ENCODE results near the gene HMX1. TPM values are rescaled to one million over a fixed set of nuclear protein-coding genes. Genes with fewer than 3 reads are reported as not detected.

The HMX1 gene
- total and polyA plus RNA-seq, 12 donors = 0.15 TPM; not detected in 11

DNA sequence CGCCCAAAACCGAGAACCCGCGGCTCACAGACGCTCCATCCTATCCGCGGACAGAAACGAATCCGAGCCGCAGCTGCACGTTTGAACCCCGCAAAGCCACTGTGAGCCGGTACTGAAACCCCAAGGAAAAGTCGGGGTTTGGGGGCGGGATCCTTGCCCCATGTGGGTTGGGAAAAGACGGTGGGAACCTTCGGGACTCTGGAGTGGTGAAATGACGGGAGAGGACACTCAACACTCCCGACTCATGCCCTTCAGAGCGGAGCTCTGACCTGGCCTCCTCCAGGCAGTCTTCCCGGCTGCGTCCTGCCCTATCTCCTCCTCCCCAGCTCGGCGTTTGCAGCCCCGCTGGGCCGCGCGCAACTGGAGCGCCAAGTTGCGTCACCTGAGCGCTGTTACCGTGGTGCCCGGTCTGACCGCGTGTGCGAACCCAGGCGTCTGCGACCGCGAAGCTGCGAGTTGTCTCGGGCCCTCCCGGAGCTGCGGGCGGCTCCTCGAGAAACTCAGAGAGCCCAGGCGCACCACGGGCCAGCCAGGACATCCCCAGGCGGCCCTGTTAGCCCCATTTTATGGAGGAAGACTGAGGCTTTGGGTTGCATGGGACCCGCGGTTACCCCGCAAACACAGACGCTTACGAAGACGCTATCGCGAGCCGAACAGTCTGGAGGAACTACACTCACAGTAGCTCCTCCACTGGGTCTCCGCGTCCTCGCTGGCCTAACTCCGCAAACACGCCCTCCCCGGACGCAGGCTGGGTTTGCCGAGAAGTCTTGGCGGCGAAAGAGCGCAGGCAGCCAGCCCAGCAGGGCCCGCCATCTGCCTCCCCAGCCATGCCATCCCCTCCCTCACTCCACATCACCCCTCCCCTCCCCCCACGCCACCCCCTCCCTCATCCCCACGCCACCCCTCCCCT is 20.3 kb upstream of the HMX1 start:
- Histone ChIP-seq H3K9me3 (peaks cover 0 to 4% (median 0%) of the 10 kb centered on the region in 11 donors), H3K36me3 (no peaks in the 10 kb centered on the region), H3K27ac (no peak overlapping the region), H3K27me3 (peaks cover 28 to 100% (median 98%) of the 10 kb centered on the region in 7 donors), H3K4me1 (peaks cover 0 to 14% (median 3%) of the 10 kb centered on the region in 9 donors), H3K4me3 (no peak overlapping the region)
- TF ChIP-seq, protein P1, sequence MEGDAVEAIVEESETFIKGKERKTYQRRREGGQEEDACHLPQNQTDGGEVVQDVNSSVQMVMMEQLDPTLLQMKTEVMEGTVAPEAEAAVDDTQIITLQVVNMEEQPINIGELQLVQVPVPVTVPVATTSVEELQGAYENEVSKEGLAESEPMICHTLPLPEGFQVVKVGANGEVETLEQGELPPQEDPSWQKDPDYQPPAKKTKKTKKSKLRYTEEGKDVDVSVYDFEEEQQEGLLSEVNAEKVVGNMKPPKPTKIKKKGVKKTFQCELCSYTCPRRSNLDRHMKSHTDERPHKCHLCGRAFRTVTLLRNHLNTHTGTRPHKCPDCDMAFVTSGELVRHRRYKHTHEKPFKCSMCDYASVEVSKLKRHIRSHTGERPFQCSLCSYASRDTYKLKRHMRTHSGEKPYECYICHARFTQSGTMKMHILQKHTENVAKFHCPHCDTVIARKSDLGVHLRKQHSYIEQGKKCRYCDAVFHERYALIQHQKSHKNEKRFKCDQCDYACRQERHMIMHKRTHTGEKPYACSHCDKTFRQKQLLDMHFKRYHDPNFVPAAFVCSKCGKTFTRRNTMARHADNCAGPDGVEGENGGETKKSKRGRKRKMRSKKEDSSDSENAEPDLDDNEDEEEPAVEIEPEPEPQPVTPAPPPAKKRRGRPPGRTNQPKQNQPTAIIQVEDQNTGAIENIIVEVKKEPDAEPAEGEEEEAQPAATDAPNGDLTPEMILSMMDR (IDR thresholded peaks at IDR 0.05) = no peak
- no peak for ATAC-seq
- DNase-seq = no peak
- intact Hi-C loops (cut with DNase I) = loop anchor here in 1 of 10 donors (10.0 kb wide), 1 partner anchor 527 kb away; no protein-coding TSS in a partner anchor
- 1 to 4% methylated on average over 70 to 72 of the region's 72 CpGs for WGBS, 2 donors

DNA sequence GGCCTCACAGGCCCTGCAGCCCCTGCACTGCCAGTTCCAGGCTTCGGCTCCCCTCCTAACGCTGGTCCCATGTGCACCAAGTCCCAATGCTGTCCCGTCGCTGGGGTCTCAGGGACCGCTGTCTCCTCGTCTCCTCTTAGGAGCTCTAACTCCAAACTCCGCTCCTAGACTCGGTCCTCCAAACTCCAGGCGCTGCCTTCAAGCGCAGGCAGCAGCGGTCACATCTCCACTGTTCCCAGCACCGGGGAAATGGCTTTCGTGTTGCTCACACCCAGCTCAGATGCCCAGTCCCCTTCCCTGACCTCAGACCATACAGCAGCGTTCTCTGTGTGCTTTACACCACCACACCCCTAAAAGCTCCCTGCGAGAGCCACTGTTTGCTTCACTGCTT is 19.6 kb upstream of the HMX1 start:
- ATAC-seq = no peak
- H3K27me3 ChIP-seq = peaks cover 28 to 100% (median 99%) of the 10 kb centered on the region in 7 donors
- TF ChIP-seq, protein P1 (IDR thresholded peaks at IDR 0.05) = no peak
- H3K36me3 ChIP-seq = no peaks in the 10 kb centered on the region
- no peak overlapping the region for H3K4me3 ChIP-seq
- peaks cover 0 to 7% (median 0%) of the 10 kb centered on the region in 11 donors for H3K9me3 ChIP-seq
- DNase-seq = no peak
- intact Hi-C loops (cut with DNase I) = loop anchor here in 1 of 10 donors (10.0 kb wide), 1 partner anchor 526 kb away; no protein-coding TSS in a partner anchor
- H3K27ac ChIP-seq = no peak overlapping the region
- H3K4me1 ChIP-seq = peaks cover 0 to 14% (median 3%) of the 10 kb centered on the region in 9 donors
- 11 to 13% methylated on average over 15 of the region's 15 CpGs for WGBS, 2 donors

DNA sequence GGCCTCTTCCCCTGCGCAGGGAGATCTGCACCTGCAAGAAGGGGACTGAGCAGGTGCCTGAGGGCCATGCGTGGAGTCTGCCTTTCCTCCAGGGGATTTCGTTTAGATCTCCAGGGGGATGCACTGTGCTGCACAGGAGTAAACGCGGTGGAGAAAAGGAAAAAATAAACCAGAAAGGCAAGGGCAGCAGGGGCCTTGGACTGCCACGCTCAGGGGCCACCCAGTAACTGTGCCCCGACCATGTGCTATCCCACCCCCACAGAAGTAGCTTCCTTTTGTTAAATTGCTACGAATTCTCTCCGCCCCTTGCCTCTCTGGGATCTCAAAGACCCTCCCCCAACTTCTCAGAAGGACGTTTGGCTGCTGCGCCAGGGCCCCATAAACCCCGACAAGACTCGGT is 17.2 kb upstream of the HMX1 start:
- H3K27ac ChIP-seq = no peak overlapping the region
- peaks cover 14 to 97% (median 91%) of the 10 kb centered on the region in 7 donors for H3K27me3 ChIP-seq
- no peaks in the 10 kb centered on the region for H3K36me3 ChIP-seq
- intact Hi-C loops (cut with DNase I) = no loop called here
- H3K4me1 ChIP-seq = peaks cover 0 to 10% (median 0%) of the 10 kb centered on the region in 9 donors
- no peak for ATAC-seq
- peaks cover 0 to 7% (median 0%) of the 10 kb centered on the region in 11 donors for H3K9me3 ChIP-seq
- no peak overlapping the region for H3K4me3 ChIP-seq
- TF ChIP-seq, protein P1 (IDR thresholded peaks at IDR 0.05) = no peak
- WGBS, 2 donors = 4 to 8% methylated on average over 13 of the region's 13 CpGs
- DNase-seq = no peak

DNA sequence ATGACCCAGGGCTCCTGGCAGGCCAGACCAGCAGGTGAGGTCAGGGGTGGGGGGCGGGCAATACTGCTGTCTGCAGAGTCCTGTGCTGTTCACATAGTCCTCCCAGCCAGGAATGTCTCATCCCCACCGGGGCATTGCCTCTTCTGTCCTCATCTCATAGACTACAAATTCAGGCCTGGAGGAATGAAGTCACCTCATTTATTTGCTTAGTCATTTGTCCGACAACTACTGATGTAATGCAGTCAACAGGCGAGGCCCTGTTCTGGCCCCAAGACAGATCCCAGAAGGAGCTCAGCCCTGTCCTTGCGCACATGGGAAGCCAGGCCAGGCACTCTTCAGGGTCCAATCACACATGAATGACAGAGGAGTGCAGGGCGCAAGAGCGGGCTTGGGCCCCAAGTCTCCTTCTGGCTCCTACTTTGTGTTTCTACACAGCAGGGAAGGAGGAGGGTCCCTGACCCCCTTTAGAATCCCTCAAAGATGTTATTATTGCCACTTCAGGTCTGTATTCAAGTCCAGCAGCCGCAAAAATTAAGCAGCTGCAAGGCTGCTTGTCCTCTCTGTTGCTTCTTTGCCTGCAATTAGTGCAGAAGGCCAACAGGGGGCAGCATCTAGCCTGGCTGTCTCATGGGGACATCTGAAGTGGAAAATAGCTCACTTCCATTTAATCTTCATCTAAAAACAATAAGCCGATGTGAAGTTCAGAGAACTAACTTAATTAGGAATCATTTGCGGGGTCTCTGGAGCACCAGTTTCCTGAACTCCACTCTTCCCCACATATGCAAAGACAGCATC is 15.2 kb upstream of the HMX1 start:
- no peak overlapping the region for H3K4me3 ChIP-seq
- 80 to 83% methylated on average over 10 of the region's 10 CpGs for WGBS, 2 donors
- H3K27me3 ChIP-seq = peaks cover 4 to 91% (median 81%) of the 10 kb centered on the region in 7 donors
- ATAC-seq (no peak), DNase-seq (no peak)
- TF ChIP-seq, protein P1 (IDR thresholded peaks at IDR 0.05) = peak in 2 of 9 donors; percentile 13 to 26
- H3K9me3 ChIP-seq = peaks cover 0 to 7% (median 0%) of the 10 kb centered on the region in 11 donors
- intact Hi-C loops (cut with DNase I) = no loop called here
- H3K4me1 ChIP-seq = no peaks in the 10 kb centered on the region
- no peak overlapping the region for H3K27ac ChIP-seq
- no peaks in the 10 kb centered on the region for H3K36me3 ChIP-seq

Data from heart right ventricle (tissue), 16 donors.